ENCODE data around the gene USP2. TPM values are rescaled to one million over a fixed set of nuclear protein-coding genes. Genes with fewer than 3 reads are reported as not detected.
A peak's percentile ranks its signal among the peaks of the same experiment; 100 is the strongest.

The USP2 gene
- total RNA-seq, 1 experiment from 2014 or later = 5.7 TPM

DNA sequence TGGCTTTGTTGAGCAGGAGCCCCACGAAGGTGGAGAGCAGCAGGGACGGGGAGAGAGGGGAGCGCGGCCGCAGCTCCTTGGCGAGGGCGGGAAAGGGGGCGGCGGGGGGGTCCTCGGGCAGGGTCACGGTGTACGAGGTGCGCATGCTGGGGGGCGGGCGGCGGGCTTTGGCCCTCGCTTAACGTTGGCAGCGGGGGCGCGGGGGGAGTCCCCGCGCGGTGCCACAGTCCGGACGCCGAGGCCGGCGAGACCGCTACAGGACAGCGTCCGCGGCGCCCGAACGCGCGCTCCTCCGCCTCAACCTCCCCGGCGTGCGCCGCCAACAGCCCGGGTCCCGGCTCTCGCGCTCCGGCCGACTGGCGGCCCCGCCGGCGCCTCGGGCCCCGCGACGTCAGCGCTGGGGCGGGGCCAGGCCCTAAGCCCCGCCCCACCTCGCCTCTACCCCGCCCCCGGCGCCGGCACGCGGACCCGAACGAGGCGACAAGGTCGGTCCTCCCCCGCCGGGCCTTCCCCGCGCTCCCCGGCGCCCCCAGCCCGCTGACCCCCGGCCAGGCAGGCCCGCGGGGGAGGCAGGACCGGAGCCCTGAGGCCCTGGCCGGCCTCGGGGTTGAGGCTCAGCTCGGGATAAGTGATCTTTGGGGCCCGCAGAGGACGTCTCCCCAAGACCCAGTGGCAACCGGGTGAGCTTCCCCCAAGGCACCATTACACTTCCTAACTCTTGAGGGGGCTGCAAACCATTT, 17.5 kb downstream of the USP2 start:
- peaks cover 4% of the 10 kb centered on the region for H3K23me2 ChIP-seq (ENCODE audit: insufficient read length, low read depth, low read length, poor library complexity, severe bottlenecking)
- Mint-ChIP-seq H3K36me3 (ENCODE audit: insufficient read depth in 1 of 3, low read depth in 3 of 3) (peaks cover 0 to 15% (median 10%) of the 10 kb centered on the region in 3 experiments), H3K27ac (no peak overlapping the region), H3K4me1 (peaks cover 47 to 51% of the 10 kb centered on the region in 2 experiments), H3K9me3 (peaks cover 2 to 5% of the 10 kb centered on the region in 2 experiments; a peak in 2 of 5 replicates), H3K4me3 (peak overlapping the region; percentile 48 to 83), H3K27me3 (ENCODE audit: low read depth) (peaks cover 60% of the 10 kb centered on the region)
- DNase-seq = no peak
- no peak overlapping the region for H3K27ac ChIP-seq (ENCODE audit: insufficient read length, low read depth, low read length)
- H3K4me1 ChIP-seq (ENCODE audit: insufficient read depth, low read length) = peaks cover 7% of the 10 kb centered on the region; the same call in 1 of the 2 replicates
- H3K79me2 ChIP-seq (ENCODE audit: insufficient read depth, low read length) = no peaks in the 10 kb centered on the region
- peak overlapping the region; percentile 60 for H3K4me2 ChIP-seq (ENCODE audit: insufficient read depth, insufficient read length, low read length)
- no peak overlapping the region for H3K4ac ChIP-seq (ENCODE audit: low read depth, low read length)
- no peak overlapping the region for H3K56ac ChIP-seq (ENCODE audit: insufficient read length, low read depth, low read length)
- no peak overlapping the region for H3K23ac ChIP-seq (ENCODE audit: insufficient read length, low read depth, low read length)
- peaks cover 4% of the 10 kb centered on the region for H4K20me1 ChIP-seq (ENCODE audit: control insufficient read depth, insufficient read depth, insufficient read length)
- no peak overlapping the region for H2BK120ac ChIP-seq (ENCODE audit: low read depth, low read length, poor library complexity, severe bottlenecking)
- no peak overlapping the region for H2BK20ac ChIP-seq (ENCODE audit: low read depth, low read length, poor library complexity, severe bottlenecking)
- H3K18ac ChIP-seq (ENCODE audit: insufficient read length, low read depth, low read length) = no peak overlapping the region
- no peak overlapping the region for H2BK12ac ChIP-seq (ENCODE audit: insufficient read length, low read depth, low read length)
- no peak overlapping the region for H2AFZ ChIP-seq (ENCODE audit: low read length)
- TF ChIP-seq, protein P1, sequence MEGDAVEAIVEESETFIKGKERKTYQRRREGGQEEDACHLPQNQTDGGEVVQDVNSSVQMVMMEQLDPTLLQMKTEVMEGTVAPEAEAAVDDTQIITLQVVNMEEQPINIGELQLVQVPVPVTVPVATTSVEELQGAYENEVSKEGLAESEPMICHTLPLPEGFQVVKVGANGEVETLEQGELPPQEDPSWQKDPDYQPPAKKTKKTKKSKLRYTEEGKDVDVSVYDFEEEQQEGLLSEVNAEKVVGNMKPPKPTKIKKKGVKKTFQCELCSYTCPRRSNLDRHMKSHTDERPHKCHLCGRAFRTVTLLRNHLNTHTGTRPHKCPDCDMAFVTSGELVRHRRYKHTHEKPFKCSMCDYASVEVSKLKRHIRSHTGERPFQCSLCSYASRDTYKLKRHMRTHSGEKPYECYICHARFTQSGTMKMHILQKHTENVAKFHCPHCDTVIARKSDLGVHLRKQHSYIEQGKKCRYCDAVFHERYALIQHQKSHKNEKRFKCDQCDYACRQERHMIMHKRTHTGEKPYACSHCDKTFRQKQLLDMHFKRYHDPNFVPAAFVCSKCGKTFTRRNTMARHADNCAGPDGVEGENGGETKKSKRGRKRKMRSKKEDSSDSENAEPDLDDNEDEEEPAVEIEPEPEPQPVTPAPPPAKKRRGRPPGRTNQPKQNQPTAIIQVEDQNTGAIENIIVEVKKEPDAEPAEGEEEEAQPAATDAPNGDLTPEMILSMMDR (conservative IDR thresholded peaks at IDR 0.05) = no peak
- no peak overlapping the region for H3K9ac ChIP-seq (ENCODE audit: extremely low read depth, insufficient read length, low read length)
- H2BK15ac ChIP-seq (ENCODE audit: low read depth, low read length) = no peak overlapping the region
- no peak overlapping the region for H4K91ac ChIP-seq (ENCODE audit: insufficient read length, low read depth, low read length)
- H4K5ac ChIP-seq (ENCODE audit: insufficient read length, low read depth, low read length) = no peak overlapping the region
- WGBS (ENCODE audit: extremely low coverage, insufficient read length, low lambda C conversion rate) = no CpG with 5 or more reads among the region's 88 CpGs
- no peak overlapping the region for H2BK5ac ChIP-seq (ENCODE audit: insufficient read length, low read length)
- H2AK5ac ChIP-seq (ENCODE audit: insufficient read length, low read length) = no peak overlapping the region
- no peak overlapping the region for H4K8ac ChIP-seq (replicated peaks; ENCODE audit: insufficient read length, low read depth, low read length)
- no peaks in the 10 kb centered on the region for H3K79me1 ChIP-seq (ENCODE audit: insufficient read depth, low read depth, low read length, poor library complexity, severe bottlenecking)
- no peak overlapping the region for H3T11ph ChIP-seq (ENCODE audit: low read length)
- H3K14ac ChIP-seq (ENCODE audit: insufficient read depth, low read length) = no peak overlapping the region
- H3K9me3 ChIP-seq (ENCODE audit: control insufficient read depth, low read depth, low read length) = no peaks in the 10 kb centered on the region
- peaks cover 23% of the 10 kb centered on the region; the same call in 1 of the 2 replicates for H3K27me3 ChIP-seq (ENCODE audit: insufficient read depth, low read length)
